ENCODE results near the gene FLCN. TPM values are rescaled to one million over a fixed set of nuclear protein-coding genes. Genes with fewer than 3 reads are reported as not detected.

The FLCN gene
- total and polyA plus RNA-seq, 2 of the 13 experiments (the other 11 are each of a cell fraction or from before 2014, with no cell fraction given): 16.6 to 24.9 TPM

DNA sequence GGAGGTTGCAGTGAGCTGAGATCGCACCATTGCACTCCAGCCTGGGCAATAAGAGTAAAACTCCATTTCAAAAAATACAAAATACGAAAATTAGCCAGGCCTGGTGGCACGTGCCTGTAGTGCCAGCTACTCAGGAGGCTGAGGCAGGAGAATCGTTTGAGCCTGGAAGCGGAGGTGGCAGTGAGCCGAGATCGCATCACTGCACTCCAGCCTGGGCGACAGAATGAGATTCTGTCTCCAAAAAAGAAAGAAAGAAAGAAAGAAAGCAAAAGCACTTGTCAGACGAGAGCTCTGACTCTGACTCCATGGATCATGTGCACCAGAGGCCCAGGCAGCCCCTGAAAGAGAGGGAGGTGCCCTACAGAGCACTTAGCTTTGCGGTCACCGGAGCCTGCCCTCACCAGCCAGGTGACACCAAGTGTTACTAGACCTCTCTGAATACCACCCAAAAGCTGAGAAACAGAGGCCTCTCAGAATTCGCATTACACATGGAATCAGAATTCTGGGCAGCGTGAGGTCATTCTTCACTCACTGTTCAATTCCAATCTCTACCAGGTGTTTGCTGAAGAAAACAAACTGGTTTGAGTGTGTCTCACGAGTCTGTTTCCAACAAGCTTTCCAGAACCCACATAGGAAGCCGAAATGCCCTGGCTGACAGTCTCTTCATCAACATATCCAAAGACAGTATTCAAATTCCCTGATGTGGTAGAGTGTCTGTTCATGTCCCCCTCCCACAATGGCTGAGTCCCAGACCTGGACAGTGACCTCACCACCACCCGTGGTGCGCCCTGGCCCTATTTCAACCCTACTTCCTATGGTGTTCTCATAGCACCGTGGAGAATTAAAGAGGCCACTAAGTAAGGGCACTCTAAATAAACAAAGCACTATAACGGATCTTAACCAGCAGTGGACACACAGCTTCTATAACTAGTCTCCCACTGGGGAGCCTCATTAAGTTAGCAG lies 1.5 kb downstream of the FLCN start (continued):
- TF ChIP-seq, protein P1, sequence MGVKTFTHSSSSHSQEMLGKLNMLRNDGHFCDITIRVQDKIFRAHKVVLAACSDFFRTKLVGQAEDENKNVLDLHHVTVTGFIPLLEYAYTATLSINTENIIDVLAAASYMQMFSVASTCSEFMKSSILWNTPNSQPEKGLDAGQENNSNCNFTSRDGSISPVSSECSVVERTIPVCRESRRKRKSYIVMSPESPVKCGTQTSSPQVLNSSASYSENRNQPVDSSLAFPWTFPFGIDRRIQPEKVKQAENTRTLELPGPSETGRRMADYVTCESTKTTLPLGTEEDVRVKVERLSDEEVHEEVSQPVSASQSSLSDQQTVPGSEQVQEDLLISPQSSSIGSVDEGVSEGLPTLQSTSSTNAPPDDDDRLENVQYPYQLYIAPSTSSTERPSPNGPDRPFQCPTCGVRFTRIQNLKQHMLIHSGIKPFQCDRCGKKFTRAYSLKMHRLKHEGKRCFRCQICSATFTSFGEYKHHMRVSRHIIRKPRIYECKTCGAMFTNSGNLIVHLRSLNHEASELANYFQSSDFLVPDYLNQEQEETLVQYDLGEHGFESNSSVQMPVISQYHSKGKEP (CRISPR knock-in tag; IDR thresholded peaks at IDR 0.05): no peak
- TF ChIP-seq CCAR2 (optimal IDR thresholded peaks at IDR 0.05; ENCODE audit: low read depth, low read length) (no peak), IRF2 (CRISPR knock-in tag; IDR thresholded peaks at IDR 0.05) (no peak), PPARG (CRISPR knock-in tag; conservative IDR thresholded peaks at IDR 0.05) (no peak), HNRNPK (IDR thresholded peaks at IDR 0.05; ENCODE audit: low read depth, low read length, poor library complexity, severe bottlenecking) (no peak), EED (CRISPR knock-in tag; IDR thresholded peaks at IDR 0.05) (no peak), REXO4 (CRISPR knock-in tag; IDR thresholded peaks at IDR 0.05; ENCODE audit: borderline replicate concordance) (no peak), ZNF572 (CRISPR knock-in tag; IDR thresholded peaks at IDR 0.05) (no peak), NFATC3 (CRISPR knock-in tag; IDR thresholded peaks at IDR 0.05) (no peak), JUND (CRISPR knock-in tag; IDR thresholded peaks at IDR 0.05) (no peak)
- TF ChIP-seq, protein P2, sequence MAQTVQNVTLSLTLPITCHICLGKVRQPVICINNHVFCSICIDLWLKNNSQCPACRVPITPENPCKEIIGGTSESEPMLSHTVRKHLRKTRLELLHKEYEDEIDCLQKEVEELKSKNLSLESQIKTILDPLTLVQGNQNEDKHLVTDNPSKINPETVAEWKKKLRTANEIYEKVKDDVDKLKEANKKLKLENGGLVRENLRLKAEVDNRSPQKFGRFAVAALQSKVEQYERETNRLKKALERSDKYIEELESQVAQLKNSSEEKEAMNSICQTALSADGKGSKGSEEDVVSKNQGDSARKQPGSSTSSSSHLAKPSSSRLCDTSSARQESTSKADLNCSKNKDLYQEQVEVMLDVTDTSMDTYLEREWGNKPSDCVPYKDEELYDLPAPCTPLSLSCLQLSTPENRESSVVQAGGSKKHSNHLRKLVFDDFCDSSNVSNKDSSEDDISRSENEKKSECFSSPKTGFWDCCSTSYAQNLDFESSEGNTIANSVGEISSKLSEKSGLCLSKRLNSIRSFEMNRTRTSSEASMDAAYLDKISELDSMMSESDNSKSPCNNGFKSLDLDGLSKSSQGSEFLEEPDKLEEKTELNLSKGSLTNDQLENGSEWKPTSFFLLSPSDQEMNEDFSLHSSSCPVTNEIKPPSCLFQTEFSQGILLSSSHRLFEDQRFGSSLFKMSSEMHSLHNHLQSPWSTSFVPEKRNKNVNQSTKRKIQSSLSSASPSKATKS (CRISPR knock-in tag; IDR thresholded peaks at IDR 0.05): no peak
